ENCODE data around the gene GRPR. TPM values are rescaled to one million over a fixed set of nuclear protein-coding genes. Genes with fewer than 3 reads are reported as not detected.

GRPR gene
- total and polyA plus RNA-seq, 10 of the 15 experiments (the other 5 are each of a cell fraction or from before 2014, with no cell fraction given), result 0.10 to 3.7 (median 0.21) TPM; not detected in 1

GRCh38 chrX:16081357-16081756 lies 42.0 kb upstream of the GRPR start (continued):
- TF ChIP-seq, protein P1, sequence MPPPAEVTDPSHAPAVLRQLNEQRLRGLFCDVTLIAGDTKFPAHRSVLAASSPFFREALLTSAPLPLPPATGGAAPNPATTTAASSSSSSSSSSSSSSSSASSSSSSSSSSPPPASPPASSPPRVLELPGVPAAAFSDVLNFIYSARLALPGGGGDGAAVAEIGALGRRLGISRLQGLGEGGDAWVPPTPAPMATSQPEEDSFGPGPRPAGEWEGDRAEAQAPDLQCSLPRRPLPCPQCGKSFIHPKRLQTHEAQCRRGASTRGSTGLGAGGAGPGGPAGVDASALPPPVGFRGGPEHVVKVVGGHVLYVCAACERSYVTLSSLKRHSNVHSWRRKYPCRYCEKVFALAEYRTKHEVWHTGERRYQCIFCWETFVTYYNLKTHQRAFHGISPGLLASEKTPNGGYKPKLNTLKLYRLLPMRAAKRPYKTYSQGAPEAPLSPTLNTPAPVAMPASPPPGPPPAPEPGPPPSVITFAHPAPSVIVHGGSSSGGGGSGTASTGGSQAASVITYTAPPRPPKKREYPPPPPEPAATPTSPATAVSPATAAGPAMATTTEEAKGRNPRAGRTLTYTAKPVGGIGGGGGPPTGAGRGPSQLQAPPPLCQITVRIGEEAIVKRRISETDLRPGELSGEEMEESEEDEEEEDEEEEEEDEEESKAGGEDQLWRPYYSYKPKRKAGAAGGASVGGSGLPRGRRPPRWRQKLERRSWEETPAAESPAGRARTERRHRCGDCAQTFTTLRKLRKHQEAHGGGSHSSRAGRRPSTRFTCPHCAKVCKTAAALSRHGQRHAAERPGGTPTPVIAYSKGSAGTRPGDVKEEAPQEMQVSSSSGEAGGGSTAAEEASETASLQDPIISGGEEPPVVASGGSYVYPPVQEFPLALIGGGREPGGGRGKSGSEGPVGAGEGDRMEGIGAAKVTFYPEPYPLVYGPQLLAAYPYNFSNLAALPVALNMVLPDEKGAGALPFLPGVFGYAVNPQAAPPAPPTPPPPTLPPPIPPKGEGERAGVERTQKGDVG (CRISPR knock-in tag; IDR thresholded peaks at IDR 0.05), result no peak
- TF ChIP-seq ATF7 (IDR thresholded peaks at IDR 0.05; ENCODE audit: low read depth), result no peak
- TF ChIP-seq USF1 (IDR thresholded peaks at IDR 0.05; ENCODE audit: borderline replicate concordance, extremely low read length, insufficient read depth, low read depth, low read length), result no peak
- no peak for TF ChIP-seq BRCA1 (IDR thresholded peaks at IDR 0.05; ENCODE audit: low read depth, low read length)
- TF ChIP-seq BACH1 (IDR thresholded peaks at IDR 0.05; ENCODE audit: borderline replicate concordance), result no peak
- TF ChIP-seq, protein P2, sequence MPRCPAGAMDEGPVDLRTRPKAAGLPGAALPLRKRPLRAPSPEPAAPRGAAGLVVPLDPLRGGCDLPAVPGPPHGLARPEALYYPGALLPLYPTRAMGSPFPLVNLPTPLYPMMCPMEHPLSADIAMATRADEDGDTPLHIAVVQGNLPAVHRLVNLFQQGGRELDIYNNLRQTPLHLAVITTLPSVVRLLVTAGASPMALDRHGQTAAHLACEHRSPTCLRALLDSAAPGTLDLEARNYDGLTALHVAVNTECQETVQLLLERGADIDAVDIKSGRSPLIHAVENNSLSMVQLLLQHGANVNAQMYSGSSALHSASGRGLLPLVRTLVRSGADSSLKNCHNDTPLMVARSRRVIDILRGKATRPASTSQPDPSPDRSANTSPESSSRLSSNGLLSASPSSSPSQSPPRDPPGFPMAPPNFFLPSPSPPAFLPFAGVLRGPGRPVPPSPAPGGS (IDR thresholded peaks at IDR 0.05; ENCODE audit: borderline replicate concordance, insufficient read depth, low read depth, low read length, poor library complexity, severe bottlenecking), result no peak
- no peak for TF ChIP-seq BMI1 (IDR thresholded peaks at IDR 0.05; ENCODE audit: borderline replicate concordance)
- no peak for TF ChIP-seq ZBED1 (IDR thresholded peaks at IDR 0.05; ENCODE audit: borderline replicate concordance)
- TF ChIP-seq RBBP5 (conservative IDR thresholded peaks at IDR 0.05), result no peak
- no peak for TF ChIP-seq ZNF217 (IDR thresholded peaks at IDR 0.05)
